A673 (cell line): Measurements from ENCODE around the gene STK32A.

Source experiments
- CTCF ChIP-seq: fragments of 300-800, 200-600 bp; sonication (generic); conservative IDR thresholded peaks from 2 replicates; pipeline ENCODE4 v1.5.1; 2017; ENCODE audit warnings: low read depth, mild to moderate bottlenecking, antibody characterized with exemption, low read length, moderate library complexity, mixed read lengths
- EZH2 ChIP-seq: fragments of 200-600 bp; sonication (generic); IDR thresholded peaks from 2 replicates; pipeline ENCODE4 v1.6.1; 2017; ENCODE audit warnings: borderline replicate concordance, low read depth, mild to moderate bottlenecking, mixed read lengths, antibody characterized with exemption, low read length; ENCODE audit not compliant: poor library complexity, severe bottlenecking

- TF ChIP-seq EZH2 (no peak), CTCF (no peak)
Observed at GRCh38 chr5:147430628-147431027, 195.8 kb downstream of the STK32A start.
